ENCODE data around the gene EPRS1.

Gene EPRS1

DNA sequence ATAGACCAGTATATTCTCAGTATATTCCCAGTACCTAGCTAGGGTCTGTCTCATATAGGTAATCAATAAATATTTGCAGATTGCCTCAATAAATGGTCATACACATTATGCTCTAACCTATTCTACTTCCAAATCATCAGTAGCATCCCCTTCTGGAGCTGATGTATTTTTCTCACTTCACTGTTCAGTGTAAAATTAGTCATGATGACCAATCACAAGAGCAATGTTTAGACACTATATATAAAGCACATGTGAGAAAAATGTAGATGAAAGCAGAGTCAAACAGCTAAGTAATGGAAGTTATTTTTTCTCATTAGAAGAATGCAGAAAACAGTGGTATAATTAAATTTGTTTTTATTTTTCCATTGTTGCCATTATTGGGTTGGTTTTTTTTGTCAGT lies 34.7 kb downstream of the EPRS1 start:
- in situ Hi-C loops (cut with HindIII; ENCODE audit: low sequenced_read_pairs), result no loop called here
- DNase-seq (ENCODE audit: low read depth, low spot score), result no peak
- H3K4me3 ChIP-seq (ENCODE audit: low read depth, low read length), result no peak overlapping the region
- TF ChIP-seq, protein P1, sequence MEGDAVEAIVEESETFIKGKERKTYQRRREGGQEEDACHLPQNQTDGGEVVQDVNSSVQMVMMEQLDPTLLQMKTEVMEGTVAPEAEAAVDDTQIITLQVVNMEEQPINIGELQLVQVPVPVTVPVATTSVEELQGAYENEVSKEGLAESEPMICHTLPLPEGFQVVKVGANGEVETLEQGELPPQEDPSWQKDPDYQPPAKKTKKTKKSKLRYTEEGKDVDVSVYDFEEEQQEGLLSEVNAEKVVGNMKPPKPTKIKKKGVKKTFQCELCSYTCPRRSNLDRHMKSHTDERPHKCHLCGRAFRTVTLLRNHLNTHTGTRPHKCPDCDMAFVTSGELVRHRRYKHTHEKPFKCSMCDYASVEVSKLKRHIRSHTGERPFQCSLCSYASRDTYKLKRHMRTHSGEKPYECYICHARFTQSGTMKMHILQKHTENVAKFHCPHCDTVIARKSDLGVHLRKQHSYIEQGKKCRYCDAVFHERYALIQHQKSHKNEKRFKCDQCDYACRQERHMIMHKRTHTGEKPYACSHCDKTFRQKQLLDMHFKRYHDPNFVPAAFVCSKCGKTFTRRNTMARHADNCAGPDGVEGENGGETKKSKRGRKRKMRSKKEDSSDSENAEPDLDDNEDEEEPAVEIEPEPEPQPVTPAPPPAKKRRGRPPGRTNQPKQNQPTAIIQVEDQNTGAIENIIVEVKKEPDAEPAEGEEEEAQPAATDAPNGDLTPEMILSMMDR (IDR thresholded peaks at IDR 0.05; ENCODE audit: low read depth, low read length), result no peak

DNA sequence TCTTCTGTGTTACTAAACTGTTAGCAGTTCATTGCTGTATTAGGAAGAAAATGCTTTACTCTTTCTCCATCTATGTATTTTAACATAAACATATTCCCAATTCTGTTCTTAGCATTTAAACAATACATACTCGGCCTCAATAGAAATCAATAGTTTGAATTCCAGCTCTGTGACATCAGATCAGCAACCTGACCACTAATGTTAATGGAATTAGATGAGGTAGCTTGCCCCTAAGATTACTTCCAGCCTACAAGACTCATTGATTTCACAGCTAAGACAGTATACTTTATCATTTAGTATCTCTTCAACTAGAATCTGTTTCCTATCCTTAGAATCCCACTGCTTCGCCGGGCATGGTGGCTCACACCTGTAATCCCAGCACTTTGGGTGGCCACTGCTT lies 38.9 kb downstream of the EPRS1 start:
- in situ Hi-C loops (cut with HindIII; ENCODE audit: low sequenced_read_pairs), result no loop called here
- TF ChIP-seq, protein P1 (IDR thresholded peaks at IDR 0.05; ENCODE audit: low read depth, low read length), result no peak
- H3K4me3 ChIP-seq (ENCODE audit: low read depth, low read length), result no peak overlapping the region
- no peak for DNase-seq (ENCODE audit: low read depth, low spot score)

DNA sequence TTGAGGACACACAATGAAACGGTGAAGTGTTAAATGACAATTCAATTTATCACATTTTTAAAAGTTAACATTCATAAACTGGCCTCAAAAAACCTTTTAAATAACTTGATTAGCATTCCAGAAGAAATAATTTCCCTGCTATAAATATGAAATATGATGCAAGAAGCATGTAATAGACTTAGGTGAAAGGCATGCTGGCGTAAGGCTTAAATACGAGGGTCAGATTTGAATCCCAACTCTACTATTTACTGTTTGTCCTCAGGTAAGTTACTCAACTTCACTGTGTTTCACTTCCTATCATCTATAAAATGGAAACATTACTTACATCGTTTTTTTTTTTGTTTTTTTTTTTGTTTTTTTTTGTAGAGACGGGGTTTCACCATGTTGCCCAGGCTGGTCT lies 40.8 kb downstream of the EPRS1 start:
- H3K4me3 ChIP-seq (ENCODE audit: low read depth, low read length), result no peak overlapping the region
- in situ Hi-C loops (cut with HindIII; ENCODE audit: low sequenced_read_pairs), result no loop called here
- no peak for DNase-seq (ENCODE audit: low read depth, low spot score)
- TF ChIP-seq, protein P1 (IDR thresholded peaks at IDR 0.05; ENCODE audit: low read depth, low read length), result no peak

DNA sequence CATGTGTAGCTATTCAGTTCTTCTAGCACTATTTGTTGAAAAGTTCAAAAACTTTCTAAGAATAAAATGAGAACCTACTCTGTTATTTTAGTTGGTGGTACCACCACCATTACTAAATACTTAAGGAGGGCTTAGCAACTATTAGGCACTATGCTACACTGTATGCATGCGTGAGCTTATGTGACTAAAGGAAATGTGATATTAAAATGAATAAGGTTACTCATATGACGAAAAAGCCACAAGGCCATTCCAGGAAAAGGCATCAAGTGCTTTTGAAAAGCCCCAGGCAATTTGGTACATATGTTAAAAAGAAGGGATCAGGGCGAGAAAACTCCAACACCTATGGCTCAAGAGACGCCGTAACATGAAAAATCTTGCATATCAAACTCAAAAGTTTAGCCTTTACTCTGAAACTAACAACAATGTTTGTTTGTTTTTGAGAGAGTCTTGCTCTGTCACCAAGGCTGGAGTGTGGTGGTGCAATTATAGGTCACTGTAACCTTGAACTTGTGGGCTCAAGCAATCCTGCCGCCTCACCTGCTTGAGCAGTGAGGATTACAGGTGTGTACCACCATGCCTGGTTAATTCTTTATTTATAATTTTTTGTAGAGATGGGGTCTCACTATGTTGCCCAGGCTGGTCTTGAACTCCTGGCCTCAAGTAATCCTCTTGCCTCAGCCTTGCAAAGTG lies 42.5 kb downstream of the EPRS1 start:
- TF ChIP-seq, protein P1 (IDR thresholded peaks at IDR 0.05; ENCODE audit: low read depth, low read length), result no peak
- no peak overlapping the region for H3K4me3 ChIP-seq (ENCODE audit: low read depth, low read length)
- no peak for DNase-seq (ENCODE audit: low read depth, low spot score)
- in situ Hi-C loops (cut with HindIII; ENCODE audit: low sequenced_read_pairs), result no loop called here

DNA sequence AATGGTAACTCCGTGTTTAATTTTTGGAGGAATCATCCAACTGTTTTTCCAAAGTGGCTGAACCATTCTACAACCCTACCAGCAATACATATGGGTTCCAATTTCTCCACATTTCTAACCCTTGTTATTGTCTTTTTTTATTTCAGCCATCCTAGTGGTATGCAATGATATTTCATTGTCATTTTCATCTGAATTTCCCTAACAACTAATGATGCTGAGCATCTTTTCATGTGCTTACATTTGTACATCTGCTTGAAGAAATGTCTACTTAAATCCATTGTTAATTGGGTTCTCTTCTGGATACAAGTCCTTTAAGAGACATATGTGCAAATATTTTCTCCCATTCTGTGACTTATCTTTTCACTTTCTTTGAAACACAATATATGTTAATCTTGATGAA lies 43.3 kb downstream of the EPRS1 start:
- no peak overlapping the region for H3K4me3 ChIP-seq (ENCODE audit: low read depth, low read length)
- in situ Hi-C loops (cut with HindIII; ENCODE audit: low sequenced_read_pairs), result no loop called here
- no peak for DNase-seq (ENCODE audit: low read depth, low spot score)
- TF ChIP-seq, protein P1 (IDR thresholded peaks at IDR 0.05; ENCODE audit: low read depth, low read length), result no peak

DNA sequence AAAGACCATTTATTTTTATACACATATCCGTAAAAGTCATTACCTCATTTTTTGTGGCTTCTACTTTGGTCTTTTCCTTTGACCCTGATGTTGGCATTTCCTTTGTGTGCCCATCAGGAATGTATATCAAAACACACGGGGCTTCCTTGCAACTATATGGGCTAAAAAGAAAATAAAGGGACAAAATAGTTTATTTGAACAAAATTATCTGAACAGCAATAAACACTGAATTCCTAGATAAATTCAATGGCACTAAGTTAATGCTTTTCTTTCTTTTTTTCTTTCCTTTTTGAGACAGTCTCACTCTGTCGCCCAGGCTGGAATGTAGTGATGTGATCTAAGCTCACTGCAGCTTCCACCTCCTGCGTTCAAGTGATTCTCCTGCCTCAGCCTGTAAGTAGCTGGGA lies 45.2 kb downstream of the EPRS1 start:
- in situ Hi-C loops (cut with HindIII; ENCODE audit: low sequenced_read_pairs), result no loop called here
- H3K4me3 ChIP-seq (ENCODE audit: low read depth, low read length), result no peak overlapping the region
- DNase-seq (ENCODE audit: low read depth, low spot score), result peak; percentile 58
- TF ChIP-seq, protein P1 (IDR thresholded peaks at IDR 0.05; ENCODE audit: low read depth, low read length), result no peak
